Stimulated activated CD4-positive, alpha-beta T cell treated with anti-CD3 and anti-CD28 coated beads, Interleukin-1b, Interleukin-23, amount 100 ng/mL, for 4 hours (primary cell): ENCODE results near the gene FCRL4.
A peak's percentile ranks its signal among the peaks of the same experiment; 100 is the strongest.

Experiments used
- DNase-seq, 2 donors: peaks; one replicate each; pipeline ENCODE4 v3.0.0-alpha.2; 2020; ENCODE audit warnings: low read depth in 2 of 2

Gene FCRL4

DNA sequence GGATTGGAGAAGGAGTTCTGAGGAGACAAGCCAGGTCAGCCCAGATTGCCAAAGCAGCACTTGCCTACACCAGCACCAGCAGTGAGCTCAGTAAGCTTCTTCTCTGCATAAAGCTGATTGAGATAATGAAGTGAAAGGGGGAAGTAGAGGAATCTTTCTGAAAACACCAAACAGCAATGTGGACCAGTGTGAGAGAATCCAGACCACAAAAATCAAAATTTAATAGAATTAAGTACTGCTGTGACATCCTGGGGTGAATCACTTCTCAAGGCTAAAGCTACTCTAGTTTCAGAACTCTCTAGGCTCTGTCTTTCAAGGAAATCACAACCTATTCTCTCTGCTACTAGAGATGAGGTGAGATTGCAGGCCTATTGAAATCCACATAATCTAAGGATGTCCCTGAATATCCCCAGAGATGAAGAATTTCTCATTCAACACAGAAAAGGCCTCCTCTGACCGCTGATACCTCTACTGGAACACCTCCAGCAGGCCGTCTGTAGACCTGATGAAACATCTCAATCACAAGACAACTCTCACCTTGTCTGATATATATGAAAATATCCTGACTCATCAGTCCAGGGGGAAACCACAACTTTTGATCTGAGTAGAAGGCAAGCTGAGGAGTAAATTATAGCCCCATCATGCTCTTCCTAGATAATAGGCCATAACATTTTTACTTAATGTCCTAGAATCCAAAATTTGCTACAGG, at the start of gene FCRL4:
TSS of gene FCRL4 (minus strand) at position 127 of the 709 bp plus-strand sequence. CDS start 141 bp downstream, outside the sequence.
- no peak for DNase-seq

DNA sequence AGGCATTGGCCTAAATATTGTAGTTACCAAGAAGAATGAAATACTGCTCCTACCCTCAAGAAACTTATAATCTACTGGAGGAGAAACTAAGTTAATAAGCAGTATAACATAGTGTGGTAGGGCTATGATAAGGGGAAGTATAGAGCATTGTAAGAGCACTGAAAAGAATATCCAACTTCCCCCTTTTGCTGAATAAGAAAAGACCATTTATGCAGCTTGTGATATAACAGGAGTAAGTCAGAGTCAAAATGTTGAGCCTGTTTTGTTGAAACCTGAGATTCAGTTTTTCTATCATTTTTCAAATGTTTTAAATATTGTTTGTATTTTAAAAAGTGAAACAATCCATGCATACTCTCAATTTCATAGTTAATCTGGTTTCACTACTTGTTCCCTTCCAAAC, 48.3 kb upstream of the FCRL4 start:
- no peak for DNase-seq

DNA sequence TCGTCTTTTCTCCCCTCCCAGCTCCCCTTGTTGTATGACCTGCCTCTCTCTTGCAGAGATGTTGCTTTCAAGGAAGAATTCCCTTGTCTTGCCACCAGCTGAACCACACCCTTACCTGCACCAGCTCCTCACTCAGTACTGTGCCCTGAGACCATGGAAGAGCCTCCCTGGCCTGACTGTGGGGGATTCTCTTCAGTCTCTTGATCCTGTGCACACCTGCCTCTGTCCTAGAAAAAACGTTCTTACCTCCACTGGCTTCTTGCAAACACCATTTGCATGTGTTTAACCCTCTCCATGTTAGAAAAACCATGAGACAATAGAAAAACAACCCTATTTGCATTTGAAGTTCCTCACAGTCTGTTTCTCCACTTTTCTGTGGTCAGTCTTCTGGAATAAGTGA, 43.3 kb upstream of the FCRL4 start:
- DNase-seq = no peak

DNA sequence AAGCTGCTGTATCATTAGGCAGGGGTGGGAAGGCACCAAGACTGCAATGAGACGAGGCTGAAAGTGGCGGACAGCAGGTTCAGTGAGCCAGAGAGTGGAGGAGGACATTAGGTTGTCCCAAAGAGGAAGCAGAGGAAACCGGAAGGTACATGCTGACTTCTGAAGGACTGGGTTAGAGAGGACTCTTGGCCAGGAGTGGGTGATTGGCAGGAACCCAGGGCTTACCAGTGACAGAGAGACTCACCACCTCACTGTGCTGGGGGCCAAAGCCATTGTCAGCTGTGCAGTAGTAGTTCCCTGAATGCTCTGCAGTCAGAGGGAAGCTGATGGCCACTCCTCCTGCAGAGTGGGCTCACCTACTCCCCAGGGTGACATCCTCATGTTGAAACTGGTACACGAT, 41.9 kb upstream of the FCRL4 start:
- DNase-seq = no peak

DNA sequence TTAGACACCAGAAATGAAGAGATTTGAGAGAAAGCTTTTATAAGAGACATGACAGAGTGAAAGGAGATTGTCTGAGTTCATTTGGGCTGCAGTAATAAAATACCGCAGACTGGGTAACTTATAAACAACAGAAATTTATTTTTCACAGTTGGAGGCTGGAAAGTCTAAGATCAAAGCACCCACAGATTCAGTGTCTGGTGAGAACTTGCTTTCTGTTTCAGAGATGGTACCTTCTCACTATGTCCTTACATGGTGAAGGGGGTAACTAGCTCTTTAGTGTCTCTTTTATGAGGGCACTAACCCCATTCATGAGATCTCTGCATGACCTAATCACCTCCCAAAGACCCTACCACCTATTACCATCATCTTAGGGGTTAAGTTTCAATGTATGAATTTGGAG, 30.9 kb upstream of the FCRL4 start:
- no peak for DNase-seq

DNA sequence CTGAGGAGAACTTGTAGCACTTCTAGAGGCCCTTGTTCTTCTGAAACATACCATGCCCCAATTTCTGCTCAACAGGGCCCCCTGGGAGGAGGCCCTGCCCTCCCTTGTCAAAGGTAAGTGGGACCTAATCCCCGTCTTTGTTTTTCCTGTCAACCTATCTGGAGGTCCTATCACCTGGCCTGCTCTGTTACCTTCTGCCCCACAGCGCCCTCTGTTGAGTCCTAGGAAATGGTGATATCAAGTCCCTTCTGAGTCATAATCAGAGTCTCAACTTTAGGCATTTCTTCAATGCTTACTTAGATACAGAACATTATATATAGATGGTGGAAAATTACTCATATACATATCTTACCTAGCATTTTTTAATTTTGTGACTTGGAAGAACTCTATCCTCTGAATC, 28.2 kb upstream of the FCRL4 start:
- peak in 1 of 2 donors; percentile 1 for DNase-seq

DNA sequence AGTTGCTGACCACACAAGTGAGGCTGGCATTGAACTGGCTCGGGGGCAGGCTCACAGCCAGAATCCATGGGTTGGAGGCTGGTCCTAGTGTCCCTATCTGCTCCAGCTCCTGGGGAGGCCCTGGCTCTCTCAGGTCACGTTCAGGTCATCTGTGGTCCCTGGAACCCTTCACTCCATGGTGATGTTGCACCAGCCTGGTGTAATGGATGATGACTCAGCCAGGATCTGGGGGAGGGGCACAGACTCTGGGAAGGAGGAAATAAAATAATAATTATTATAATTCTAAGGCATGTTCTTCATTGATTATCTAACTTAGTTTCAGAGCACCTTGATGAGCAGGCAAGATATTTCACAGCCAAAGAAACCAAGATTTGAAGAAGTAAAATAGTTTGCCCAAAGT, 26.6 kb upstream of the FCRL4 start:
- DNase-seq = no peak

DNA sequence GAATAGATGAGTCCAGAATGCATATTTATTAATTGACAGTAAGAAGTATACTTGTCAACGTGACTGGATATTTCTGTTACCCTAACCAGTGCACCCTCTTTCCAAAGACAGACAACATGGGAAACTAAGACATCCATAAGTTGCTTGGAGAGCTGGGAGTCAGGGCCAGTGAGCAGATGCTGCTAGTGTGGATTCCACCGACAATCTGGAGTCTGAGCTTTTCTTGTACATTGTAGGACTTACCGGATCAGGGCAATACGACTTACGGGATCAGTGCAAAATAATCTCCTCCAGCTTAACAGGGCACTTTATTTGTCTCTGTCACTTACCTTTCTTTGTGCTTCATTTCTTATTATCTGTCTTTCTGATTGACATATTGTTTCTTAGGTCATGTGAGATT, 24.6 kb upstream of the FCRL4 start:
- no peak for DNase-seq

DNA sequence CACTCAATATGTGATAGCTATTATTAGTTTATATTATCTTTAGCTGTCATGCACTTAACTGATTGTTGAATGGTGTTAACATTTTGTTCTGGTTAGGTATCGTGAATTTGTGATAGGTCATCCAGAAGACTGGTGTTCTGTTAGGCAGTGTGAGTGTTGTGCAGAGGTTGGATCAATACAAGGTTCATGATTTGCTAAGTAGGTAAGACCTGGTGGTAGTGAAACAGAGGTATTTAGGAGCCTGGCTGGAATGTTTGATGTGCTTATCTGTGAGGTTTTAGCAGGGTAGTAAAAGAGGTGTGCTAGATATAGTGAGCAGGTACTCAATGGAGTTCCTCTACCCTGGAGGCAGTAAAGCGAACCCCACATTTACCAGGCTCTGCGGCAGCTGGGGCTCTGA, 20.3 kb upstream of the FCRL4 start:
- DNase-seq = no peak

DNA sequence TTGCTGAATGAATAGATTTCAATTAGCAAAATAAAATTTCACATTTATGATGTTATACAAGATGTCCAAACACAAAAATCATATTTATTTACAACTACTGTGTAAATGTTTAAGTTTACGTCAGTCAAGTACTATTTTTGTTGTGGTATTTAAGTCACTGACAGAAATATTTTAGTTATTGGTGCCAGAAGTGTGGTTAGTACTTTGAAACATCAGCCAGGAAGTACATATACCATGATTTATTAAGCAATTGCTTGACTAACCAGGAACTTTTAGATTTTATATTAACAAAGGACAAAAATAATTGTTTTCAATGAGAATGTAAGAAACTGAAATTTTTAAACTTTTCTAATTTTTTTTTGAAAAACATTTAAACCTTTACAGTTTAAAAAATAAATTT, 2.4 kb upstream of the FCRL4 start:
- DNase-seq = no peak

DNA sequence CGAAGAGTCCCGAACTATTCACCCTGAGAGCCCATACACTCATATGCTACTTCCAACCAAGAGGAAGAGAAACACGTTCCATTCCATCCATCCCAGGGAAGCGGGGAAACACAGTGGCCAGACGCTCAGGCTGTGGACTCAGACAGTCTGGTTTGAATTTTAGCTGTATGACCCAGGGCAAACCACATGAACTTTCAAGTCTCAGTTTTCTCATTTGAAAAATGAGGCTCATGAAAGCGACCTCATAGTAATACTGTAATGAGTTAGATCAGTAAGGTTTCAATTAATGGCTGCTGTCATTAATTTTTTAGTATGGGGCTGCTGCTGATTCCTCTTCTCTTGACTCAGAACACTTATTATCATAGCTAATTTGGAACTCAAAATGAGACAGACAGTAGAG, 1.5 kb downstream of the FCRL4 start:
- DNase-seq = no peak

DNA sequence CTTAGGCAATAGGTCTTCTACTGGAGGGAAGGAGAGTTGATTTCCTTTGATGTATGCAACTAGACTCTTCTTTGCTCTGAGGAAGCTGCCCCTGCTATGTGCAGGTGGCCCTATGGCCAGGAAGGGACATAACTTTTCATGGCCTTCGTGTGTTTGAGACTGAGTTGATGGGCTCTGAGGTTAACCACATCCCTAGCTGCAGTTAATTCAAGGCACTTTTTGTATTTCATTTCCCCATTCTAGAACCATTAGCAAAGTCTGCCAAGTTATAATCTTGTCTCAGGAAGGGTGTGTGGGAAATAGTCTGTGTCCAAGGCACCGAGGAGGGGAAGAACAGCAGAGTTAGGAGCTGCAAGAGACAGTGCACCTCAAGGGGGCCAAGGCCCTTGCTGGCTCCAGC, 2.5 kb downstream of the FCRL4 start:
- DNase-seq = no peak

DNA sequence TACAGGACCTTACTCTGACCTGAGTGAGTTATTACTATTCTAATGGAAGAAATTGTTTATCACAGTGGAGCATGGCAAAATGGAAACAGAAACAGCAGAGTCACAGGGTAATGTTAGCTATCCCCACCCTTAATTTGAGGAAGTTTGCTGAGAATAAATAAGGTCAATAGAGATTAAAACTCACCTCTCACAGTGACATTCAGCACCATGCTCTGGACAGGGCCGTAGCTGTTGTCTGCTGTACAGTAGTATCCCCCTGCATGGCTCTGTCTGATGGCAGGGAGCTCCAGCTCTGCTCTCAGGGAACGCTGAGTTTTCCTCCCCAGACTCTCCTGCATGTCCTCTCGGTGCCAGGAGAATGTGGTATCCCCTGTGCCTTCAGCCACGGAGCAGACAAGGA, 11.9 kb downstream of the FCRL4 start:
- DNase-seq = no peak

DNA sequence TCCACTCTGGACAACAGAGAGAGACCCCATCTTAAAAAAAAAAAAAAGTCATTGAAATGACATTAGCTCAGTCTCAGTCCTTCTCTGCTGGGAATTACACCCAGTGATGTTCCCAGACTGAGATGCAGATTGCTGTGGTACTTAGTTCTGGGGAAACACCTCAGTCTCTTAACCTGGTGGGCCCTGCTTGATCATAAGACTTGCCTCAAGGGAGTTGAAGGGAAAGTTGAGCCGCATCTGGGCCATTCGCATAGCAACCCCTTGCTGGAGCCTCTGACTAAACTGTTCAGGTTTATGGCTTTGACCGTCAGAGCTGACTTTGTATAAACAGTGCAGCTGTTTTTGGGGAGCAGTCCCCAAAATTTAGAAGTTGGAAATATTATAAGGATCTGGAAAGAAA, 13.4 kb downstream of the FCRL4 start:
- DNase-seq = no peak

DNA sequence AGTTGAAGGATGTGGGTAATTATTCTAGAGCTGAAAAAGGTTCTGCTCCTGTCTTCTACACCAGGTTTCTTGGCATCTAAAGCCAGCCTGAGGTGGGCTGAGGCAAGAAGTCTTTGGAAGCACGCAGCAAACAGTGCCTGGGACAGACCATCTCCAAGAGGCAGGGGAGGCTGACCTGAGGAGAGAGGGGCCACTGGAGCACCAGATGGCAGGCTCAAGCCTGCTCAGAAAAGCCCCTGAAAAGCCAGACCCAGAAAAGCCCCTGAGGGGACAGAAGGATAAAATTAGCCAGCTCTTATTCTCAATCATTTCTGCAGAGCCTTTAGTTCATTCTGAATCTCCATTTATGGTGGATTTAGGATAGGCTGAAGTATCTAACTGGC, 17.1 kb downstream of the FCRL4 start:
- DNase-seq = no peak

DNA sequence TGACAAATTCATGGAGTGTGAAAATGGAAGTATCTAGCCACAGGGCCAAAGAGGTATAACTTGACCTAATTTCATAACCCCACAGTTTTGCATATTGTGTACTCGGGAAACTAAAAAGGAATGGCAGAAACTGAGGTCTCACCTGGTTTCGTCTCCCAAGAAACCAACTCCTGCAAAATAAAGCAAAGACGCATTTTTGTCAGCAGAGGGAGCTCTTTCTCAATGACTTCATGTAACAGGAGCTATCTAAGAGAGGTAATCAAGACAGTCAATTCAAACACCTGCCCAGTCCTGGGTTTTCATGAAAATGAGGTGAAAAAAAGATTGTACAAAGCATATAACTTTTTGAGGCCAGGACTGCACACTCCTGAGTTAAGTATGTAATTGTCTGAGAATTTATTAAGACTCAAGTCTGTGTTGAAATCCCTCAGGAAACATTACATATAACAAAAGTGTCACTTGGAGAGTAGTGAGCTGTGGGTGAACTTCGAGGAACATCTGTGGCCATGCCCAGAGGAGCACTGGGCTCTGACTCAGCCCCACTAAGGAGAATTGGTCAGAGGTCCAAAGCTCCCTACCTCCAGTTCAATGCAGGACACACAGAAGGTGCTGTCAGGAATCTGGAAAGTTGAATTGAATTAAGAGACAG, 17.6 kb downstream of the FCRL4 start:
- DNase-seq = no peak

DNA sequence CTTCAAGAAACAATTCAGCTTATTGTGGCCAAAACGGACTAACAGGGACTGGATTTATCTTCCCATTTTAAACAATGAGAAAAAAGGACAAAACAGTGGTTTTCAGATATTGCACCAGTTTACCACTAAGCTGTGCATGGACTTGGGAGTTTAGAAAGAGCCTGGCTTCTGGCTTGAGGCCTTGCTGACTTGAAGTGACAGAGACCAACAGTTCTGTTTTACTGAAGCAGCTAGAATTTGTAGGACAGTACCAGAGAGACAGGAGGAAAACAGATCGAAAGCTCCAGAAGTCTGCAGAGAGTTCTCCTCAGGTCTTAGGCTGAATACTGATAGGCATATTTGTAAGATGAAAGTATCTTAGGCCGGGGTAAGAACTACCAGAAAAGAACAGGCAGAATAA, 20.5 kb downstream of the FCRL4 start:
- DNase-seq = no peak

DNA sequence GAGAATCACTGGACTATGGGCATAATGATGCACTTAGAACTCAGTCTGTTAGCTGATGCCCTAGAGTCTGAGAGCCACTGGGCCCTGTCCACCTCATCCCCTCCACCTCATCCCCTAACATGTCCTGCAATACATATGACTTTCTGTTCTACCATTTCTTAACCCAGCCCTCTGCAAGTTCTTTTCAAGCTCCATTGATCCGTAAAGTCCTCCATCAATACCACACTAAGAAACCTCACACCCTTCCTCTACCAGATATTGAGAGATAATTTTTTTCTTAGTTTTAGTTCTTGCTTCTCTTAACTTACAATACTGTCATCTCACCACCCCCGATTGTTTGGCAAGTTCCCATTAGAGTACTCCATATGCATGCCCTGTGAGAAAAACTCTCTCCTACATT, 22.1 kb downstream of the FCRL4 start:
- DNase-seq = no peak

DNA sequence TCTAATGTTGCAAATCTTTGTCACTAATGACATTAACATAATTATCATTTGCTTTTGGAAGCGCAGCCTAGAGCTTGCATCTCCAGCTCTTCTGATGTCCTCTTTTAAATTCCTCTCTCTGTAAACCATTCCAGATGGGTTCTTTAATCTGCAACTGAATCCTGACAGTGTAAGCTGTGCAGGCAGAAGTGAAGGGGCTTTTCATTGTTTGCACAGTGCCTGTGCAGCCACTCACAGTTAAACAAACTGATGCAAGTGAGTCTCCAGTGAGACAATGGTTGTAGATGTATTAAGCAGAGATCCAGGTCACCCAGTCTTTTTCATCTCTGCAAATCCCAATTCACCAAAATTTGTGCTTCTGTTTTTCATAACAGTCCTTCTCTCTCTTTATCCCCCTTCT, 23.0 kb downstream of the FCRL4 start:
- no peak for DNase-seq

DNA sequence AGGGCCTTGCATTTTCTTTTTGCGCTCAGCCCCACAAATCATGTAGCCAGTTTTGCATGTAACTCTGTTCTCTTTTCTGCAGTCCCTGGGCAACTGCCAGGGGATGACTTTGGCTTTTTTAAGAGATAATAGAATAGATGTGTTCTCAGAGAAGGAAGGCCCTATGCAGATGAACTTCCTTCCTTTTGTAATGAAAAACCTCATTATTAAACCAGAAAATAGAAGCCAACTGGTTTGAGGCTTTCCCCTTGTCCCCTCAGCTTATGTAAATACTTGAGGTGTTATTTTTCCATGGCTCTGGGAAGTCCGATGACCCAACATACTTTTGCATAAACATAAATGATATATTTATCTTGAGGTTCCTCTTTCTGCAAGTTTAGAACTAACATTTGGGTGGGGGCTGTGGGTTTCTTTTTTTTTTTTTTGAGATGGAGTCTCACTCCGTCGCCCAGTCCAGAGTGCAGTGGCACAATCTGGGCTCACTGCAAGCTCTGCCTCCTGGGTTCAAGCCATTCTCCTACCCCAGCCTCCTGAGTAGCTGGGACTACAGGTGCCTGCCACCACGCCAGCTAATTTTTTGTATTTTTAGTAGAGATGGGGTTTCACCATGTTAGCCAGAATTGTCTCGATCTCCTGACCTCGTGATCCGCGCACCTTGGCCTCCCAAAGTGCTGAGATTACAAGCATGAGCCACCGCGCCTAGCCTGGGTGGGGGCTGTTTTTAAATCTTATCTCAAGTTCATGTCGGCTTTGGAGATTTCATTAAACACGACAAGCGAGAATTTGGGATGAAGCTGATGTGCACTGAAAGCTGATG, 31.2 kb downstream of the FCRL4 start:
- no peak for DNase-seq

DNA sequence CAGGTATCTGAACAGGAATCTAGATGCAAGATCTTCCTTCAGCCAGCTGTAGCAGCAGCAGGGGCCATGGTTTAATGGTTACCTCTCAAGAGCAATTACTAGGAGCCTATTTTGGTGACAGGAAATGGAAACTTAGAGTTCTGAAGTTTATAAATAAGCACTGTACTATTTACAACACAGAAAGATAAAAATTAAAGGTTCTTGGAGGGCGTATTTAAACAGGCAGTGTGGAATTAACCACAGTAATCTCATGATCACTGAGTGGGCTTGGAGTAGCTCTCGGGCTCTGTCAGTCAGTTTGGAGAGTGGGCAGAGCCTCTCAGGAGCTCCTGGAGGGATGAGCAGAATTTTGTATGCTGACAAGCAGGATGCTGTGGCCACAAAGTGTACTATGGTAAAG, 35.4 kb downstream of the FCRL4 start:
- DNase-seq = no peak

DNA sequence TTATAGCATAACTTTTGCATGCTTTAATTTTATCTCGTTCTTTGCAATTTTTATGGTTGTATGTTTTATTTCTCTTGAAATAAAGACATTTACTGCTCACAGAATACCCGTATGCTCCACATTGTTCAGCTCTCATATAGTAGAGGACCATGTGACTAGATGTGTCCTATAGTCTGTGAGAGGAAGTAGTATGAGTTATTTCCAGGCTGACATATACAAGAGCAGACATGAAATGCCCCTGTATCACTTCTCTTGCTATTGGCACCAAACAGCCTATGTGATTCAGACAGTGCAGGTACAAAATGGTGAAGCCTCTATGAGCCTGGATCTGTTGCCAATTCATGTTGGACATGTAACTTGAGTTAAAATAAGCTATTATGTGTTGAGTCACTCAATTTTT, 39.8 kb downstream of the FCRL4 start:
- no peak for DNase-seq
